Astrocyte of the cerebellum (primary cell): ENCODE results near the gene FAAP24.
"Not testable (repeated sequence)": the region's sequence is repeated elsewhere in the genome, so short reads cannot be mapped to it uniquely, and the experiment has no call there.

ENCODE experiments used
- DNase-seq: peaks from one replicate; pipeline ENCODE4 v3.0.0-alpha.2; 2011; ENCODE audit warnings: low read depth
- H3K4me3 ChIP-seq: 2 replicates; pipeline ENCODE4 v1.5.1; 2011; ENCODE audit warnings: mild to moderate bottlenecking, low read depth, low read length, moderate library complexity
- in situ Hi-C: cut with HindIII; loops from 2 replicates; pipeline ENCODE4 v1.10.0; 2017; ENCODE audit warnings: low sequenced_read_pairs
- TF ChIP-seq, protein P1 (sequence below): IDR thresholded peaks from 2 replicates; pipeline ENCODE4 v1.5.1; 2012; ENCODE audit warnings: low read length, low read depth, moderate library complexity, mild to moderate bottlenecking; ENCODE audit errors: missing control alignments

The FAAP24 gene

DNA sequence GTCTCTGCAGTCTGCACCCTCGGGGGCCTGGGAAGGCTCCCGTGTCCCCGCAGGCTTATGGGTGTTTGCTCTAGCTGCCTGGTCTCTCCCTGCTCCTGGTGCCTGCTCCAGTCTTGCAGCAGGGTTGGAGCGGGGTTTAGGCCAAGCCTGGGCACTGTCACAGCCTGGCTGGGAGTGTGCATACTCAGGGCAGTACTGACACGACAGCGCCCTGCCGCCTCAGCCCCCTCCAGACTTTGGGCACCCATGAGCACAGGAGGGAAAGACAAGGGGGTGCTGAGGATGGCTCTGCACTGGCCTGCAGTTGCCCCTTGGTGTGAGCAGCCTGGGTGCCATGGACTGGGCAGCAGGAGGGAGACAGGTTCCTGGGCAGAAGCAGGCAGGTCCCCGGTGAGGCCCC lies 36.0 kb upstream of the FAAP24 start:
- TF ChIP-seq, protein P1, sequence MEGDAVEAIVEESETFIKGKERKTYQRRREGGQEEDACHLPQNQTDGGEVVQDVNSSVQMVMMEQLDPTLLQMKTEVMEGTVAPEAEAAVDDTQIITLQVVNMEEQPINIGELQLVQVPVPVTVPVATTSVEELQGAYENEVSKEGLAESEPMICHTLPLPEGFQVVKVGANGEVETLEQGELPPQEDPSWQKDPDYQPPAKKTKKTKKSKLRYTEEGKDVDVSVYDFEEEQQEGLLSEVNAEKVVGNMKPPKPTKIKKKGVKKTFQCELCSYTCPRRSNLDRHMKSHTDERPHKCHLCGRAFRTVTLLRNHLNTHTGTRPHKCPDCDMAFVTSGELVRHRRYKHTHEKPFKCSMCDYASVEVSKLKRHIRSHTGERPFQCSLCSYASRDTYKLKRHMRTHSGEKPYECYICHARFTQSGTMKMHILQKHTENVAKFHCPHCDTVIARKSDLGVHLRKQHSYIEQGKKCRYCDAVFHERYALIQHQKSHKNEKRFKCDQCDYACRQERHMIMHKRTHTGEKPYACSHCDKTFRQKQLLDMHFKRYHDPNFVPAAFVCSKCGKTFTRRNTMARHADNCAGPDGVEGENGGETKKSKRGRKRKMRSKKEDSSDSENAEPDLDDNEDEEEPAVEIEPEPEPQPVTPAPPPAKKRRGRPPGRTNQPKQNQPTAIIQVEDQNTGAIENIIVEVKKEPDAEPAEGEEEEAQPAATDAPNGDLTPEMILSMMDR: no peak
- in situ Hi-C loops: no loop called here
- no peak overlapping the region for H3K4me3 ChIP-seq
- no peak for DNase-seq

DNA sequence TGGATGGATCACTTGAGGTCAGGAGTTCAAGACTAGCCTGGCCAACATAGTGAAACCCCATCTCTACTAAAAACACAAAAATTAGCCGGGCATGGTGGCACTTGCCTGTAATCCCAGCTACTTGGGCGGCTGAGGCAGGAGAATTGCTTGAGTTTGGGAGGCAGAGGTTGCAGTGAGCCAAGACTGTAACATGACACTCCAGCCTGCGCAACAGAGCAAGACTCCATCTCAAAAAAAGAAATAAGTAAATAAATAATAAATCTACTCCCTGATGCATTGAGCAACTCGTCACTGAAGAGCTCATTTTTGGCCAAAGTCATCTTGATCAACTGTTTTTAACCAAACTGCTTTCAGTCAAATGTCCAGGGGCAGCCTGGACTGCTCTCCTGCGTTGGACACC lies 30.8 kb upstream of the FAAP24 start:
- H3K4me3 ChIP-seq, DNase-seq, in situ Hi-C loops: not testable (repeated sequence)

DNA sequence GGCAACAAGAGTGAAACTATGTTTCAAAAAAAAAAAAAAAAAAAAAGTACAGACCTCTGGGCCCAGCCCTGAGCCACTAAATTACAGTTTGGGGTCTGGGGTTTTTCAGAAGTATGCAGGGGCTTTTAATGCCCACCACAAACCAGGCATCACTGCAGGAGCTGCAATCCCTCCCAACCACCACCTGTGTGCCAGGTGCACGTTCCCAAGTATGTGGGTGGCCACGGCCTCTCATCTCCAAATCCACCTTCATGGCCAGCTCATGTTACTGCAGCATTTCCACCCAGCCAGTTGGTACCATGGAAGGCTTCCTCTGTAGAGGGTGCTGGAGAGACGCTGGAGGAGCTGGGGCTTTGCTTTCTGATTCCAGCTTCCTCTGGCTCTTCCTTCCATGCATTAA lies 26.8 kb upstream of the FAAP24 start:
- no peak overlapping the region for H3K4me3 ChIP-seq
- DNase-seq: no peak
- in situ Hi-C loops: no loop called here
- TF ChIP-seq, protein P1: no peak

DNA sequence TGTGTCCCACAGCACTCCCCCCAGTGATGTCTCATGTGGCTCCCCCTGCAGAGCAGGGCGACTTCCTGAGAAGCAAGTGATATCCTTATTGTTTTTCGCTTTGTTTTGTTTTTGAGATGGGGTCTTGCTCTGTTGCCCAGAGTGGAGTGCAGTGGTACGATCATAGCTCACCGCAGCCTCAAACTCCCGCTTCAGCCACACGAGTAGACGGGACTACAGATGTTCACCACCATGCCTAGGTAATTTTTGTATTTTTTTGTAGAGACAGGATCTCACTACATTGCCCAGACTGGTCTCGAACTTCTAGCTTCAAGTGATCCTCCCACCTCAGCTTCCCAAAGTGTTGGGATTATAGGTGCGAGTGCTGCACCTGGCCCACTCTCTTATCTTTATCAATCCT lies 5.3 kb upstream of the FAAP24 start:
- in situ Hi-C loops: no loop called here
- H3K4me3 ChIP-seq: no peak overlapping the region
- TF ChIP-seq, protein P1: no peak
- no peak for DNase-seq

DNA sequence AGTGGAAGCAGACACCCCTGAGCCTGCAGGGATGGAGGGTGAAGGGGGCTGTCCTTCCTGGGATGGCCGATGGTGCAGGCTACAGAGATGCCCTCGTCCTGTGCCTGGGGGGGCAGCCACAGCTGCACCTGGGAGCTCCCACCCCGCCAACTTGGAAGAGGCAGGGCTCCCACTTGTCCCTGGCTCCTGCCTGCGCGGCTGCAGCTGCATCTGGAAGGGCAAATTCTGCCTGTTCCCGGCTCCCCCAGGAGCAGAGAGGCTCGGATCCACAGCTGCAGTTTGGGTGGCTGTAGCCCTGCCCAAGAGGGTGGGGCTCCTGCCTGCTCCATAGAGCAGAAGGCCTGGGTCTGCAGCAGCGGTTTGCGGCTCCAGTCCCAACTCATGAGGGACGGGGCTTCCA lies 2.5 kb upstream of the FAAP24 start:
- no peak for DNase-seq
- TF ChIP-seq, protein P1: no peak
- no peak overlapping the region for H3K4me3 ChIP-seq
- in situ Hi-C loops: no loop called here

DNA sequence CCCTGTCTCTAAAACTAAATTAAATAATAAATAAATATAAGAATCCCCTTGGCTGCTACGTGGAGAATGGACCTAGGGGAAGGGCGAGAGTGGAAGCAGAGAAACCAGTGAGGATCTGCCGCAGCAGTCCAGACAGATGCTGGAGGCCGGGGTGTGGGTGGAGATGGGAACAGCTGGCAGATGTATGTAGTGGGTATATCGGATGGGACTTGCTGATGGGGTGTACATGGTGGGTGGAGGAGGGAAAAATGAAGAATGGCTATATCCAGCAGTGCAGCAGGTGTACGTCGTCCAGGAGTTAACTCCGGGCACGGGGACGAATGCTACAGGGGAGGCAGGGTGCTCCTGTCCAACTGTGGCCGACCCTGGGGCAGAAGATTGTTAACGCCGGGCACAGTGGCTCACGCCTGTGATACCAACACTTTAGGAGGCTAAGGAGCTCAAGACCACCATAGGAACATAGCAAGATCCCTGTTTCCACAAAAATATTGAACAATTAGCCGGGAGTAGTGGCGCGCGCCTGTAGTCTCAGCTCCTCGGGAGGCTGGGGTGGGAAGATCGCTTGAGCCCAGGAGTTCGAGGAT lies 938 bp upstream of the FAAP24 start:
- TF ChIP-seq, protein P1: no peak
- peak overlapping the region; percentile 64 for H3K4me3 ChIP-seq
- in situ Hi-C loops: no loop called here
- no peak for DNase-seq

DNA sequence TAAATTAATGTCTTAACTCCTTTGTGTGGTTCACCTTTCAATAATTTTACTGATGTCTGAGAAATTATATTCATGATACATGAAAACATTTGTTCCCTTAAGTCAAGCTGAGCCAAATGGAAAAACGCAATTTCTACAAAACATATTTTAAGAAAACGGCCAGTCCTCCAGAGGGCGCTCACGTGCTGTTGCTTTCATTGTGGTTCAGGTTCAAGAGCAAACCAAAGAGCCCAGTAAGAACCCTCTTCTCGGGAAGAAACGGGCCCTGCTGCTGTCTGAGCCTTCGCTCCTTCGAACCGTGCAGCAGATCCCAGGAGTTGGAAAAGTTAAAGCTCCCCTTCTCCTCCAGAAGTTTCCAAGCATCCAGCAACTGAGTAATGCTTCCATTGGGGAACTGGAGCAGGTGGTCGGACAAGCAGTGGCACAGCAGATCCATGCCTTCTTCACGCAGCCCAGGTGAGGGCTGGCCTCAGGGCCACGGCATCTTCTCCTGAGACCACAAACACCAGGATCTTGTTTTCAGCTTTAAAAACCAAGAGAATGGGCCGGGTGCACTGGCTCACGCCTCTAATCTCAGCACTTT lies 4.3 kb downstream of the FAAP24 start:
- TF ChIP-seq, protein P1: peak; percentile 86
- in situ Hi-C loops: no loop called here
- no peak overlapping the region for H3K4me3 ChIP-seq
- peak; percentile 56 for DNase-seq
